Retina (tissue), 1 donor: ENCODE data around the gene PTPRJ.
A peak's percentile ranks its signal among the peaks of the same experiment; 100 is the strongest.
"Not testable (repeated sequence)": the region's sequence is repeated elsewhere in the genome, so short reads cannot be mapped to it uniquely, and the experiment has no call there.

Experiments used
- DNase-seq: peaks from one replicate; pipeline ENCODE4 v3.0.0-alpha.2; 2016

PTPRJ gene

GRCh38 chr11:48169717-48170116 lies 189.4 kb downstream of the PTPRJ start:
- peak; percentile 13 for DNase-seq

DNA sequence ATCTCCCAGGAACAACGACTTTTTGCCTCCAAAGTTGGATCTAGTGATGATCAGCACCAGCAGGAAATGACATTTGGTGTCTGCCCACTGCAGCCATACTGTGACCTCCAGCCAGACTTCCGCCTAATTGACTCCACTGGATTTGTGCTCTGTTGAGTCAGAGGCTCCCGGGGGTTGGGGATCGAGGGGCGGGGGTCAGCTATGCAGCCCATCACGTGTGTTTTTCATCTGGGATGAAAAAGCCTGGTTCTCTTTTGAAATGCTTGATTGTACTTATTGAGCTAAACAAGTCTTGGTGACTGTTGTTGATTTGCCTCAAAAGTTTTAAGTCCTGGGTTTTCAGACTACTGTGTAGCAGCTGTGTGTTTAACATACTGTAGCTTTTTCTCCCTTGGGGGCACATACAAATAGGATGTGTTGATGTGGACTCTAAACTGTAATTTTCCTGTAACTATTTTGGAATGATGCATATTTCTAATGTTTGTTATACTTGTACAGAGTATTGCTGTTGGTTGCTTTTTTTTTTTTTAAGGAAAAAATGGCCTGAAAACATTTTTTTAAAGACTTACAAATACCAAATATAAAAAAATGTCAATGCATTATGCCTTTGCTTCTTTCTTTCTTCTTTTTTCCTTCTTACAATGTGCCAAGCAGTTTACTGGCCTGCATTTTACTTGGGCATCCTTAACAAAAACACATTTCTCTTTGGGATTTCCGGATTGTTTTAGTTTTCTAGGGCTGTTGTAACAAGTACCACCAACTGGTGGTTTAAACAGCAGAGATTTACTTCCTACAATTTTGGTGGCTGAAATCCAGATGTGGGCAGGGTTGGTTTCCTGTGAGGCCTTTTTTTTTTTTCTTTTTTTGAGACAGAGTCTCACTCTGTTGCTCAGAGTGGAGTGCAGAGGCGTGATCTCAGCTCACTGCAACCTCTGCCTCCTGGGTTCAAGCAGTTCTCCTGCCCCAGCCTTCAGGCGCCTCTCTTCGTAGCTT lies 190.2 kb downstream of the PTPRJ start:
- DNase-seq = no peak

GRCh38 chr11:48172818-48173609 lies 192.7 kb downstream of the PTPRJ start:
- peak; percentile 75 for DNase-seq

DNA sequence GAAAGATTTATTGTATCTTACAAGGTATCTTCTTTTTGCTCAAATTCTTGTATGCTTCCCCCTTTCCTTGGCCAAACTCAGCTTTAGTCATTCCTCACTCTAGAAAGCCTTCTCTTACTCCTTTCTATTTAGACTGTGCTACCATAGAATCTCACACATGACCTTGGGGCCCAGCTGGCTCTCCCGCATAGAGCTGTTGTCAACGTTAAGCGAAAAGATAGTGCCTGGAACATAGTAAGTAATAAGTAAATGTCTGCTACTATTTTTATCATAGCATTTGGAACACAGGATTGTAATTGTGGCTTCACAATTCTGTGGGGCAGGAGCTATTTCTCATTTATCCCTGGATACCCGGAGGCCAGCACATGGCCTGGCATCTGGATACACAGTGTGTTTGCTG lies 197.3 kb downstream of the PTPRJ start:
- DNase-seq = no peak

- DNase-seq = no peak
Observed at GRCh38 chr11:48180627-48181026, 200.3 kb downstream of the PTPRJ start.

DNA sequence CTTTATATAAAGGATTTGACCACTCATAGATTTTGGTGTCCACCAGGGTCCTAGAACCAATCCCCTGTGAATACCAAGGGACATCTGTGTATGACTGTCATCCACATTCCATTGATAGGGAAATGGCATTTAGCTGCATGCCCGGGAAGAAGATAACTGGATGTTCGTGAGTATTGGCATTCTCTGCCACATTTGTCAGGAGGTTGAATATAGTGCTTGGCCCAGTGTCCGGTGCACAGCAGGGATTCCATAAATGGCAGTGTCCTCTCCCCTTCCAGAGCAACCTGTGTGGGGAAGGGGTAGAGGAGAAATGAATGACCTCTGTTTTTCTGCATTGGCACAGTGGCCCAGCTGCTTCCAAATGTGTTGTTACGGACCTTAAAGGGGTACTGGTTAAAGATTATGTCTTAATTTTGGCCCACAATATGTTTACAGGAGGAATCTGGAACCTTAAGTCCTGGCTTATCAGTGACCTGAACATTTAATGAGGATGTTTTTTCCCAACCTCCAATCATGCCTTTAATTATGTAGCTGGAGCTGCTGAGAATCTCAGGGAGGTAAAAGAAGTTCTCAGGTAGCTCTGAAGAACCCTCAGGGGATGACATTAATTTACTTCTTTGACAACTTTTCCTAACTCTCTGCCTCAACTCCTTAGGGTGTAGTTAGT lies 202.6 kb downstream of the PTPRJ start:
- DNase-seq = no peak

DNA sequence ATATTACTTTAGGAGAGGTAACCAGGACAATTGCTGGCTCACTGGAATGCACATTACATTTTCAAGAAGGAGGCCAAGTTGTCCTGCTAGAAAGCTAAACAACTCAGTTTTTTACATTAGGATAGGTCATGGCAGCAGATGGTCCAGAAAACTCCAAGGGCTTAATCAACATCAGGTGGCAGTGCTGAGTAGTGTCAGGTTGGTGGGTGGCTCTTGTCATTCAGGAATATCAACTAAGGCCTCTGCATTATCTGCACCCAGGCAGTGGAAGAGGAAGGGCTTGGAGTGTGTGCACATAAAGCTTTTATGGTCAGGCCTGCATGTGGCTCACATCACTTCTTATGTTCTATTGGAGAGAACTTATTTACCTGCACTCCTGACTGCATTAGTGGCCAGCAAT lies 204.1 kb downstream of the PTPRJ start:
- DNase-seq = no peak

DNA sequence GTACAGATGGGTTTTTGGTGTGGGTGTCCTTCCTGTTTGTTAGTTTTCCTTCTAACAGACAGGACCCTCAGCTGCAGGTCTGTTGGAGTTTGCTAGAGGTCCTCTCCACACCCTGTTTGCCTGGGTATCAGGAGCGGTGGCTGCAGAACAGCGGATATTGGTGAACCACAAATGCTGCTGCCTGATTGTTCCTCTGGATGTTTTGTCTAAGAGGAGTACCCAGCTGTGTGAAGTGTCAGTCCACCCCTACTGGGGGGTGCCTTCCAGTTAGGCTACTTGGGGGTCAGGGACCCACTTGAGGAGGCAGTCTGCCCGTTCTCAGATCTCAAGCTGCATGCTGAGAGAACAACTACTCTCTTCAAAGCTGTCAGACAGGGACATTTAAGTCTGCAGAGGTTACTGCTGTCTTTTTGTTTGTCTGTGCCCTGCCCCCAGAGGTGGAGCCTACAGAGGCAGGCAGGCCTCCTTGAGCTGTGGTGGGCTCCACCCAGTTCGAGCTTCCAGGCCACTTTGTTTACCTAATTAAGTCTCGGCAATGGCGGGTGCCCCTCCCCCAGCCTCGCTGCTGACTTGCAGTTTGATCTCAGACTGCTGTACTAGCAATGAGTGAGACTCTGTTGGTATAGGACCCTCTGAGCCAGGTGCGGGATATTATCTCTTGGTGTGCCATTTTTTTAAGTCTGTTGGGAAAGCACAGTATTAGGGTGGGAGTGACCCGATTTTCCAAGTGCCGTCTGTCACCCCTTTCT lies 210.7 kb downstream of the PTPRJ start:
- not testable (repeated sequence) for DNase-seq

DNA sequence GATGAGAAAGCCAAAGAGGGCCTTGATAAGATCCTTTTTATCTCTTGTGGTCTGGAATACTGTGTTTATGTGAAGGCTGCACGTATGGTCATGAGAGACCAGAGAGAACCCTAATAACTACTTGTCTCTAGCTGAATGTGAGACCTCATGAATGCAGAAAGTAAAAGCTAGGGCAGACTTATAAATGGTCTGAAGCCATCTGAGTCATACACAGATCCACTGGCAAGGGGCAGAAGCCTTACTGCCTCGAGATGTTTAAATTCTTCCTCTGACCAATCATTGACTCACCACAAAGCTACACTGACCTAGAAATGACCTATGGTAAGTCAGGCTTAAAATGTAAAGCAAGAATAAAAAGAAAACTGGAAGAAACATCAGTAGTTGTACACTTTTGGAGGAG lies 213.5 kb downstream of the PTPRJ start:
- DNase-seq = no peak

DNA sequence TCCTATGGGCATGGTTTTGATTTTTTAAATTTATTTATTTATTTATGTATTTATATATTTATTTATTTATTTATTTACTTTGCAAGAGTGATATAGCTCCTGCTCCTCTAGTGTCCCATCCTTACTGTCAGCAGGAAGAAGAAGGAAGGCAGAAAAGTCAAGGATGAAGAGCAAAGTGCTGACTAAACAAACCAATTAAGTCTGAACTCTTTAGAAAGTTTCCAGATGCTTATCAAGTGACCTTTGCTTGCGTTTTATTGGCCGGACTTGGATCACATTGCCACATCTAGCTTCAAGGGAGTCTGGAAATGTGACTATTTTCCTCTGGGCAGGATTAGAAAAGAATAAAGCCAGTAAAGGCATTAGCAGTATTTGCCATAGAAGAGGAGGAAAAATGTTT lies 227.5 kb downstream of the PTPRJ start:
- no peak for DNase-seq

GRCh38 chr11:48210052-48210451 lies 229.7 kb downstream of the PTPRJ start:
- DNase-seq = no peak

DNA sequence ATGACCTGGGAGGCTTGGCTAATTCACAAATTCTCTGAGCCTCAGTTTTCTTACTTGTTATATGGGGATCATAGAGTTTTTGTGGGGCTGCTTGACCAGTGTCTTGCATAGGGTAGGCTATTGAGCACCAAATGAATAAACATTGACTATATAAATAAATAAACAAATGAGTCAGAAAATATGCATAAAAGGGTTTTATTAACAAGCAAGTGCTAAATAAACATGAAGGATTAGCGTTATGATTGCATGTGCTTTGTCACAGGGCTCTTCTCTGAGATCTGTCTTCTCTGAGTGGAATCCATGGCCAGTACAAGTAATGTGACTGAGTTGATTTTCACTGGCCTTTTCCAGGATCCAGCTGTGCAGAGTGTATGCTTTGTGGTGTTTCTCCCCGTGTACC lies 236.2 kb downstream of the PTPRJ start, which contains the start of gene OR4B1:
TSS of gene OR4B1 (plus strand) at position 301 of the 400 bp plus-strand sequence. CDS start at position 301, 0 bp downstream.
- no peak for DNase-seq
